Neural cell (in vitro differentiated cells): ENCODE results near the gene COPS4.
"Not testable (repeated sequence)": the region's sequence is repeated elsewhere in the genome, so short reads cannot be mapped to it uniquely, and the experiment has no call there.

Source experiments
- CTCF ChIP-seq: fragments of 450-650 bp; IDR thresholded peaks from 2 replicates; pipeline ENCODE4 v1.5.1; 2014; ENCODE audit warnings: antibody characterized with exemption, mild to moderate bottlenecking, moderate library complexity; ENCODE audit not compliant: poor library complexity, severe bottlenecking
- EP300 ChIP-seq: fragments of 450-650 bp; conservative IDR thresholded peaks from 2 replicates; pipeline ENCODE4 v1.6.1; 2014; ENCODE audit warnings: antibody characterized with exemption, mild to moderate bottlenecking, moderate library complexity; ENCODE audit not compliant: poor library complexity, severe bottlenecking
- POLR2AphosphoS5 ChIP-seq: IDR thresholded peaks from 2 replicates; pipeline ENCODE4 v1.6.1; 2012
- RAD21 ChIP-seq: fragments of 450-650 bp; conservative IDR thresholded peaks from 2 replicates; pipeline ENCODE4 v1.6.1; 2014; ENCODE audit warnings: antibody characterized with exemption, mild to moderate bottlenecking, moderate library complexity
- REST ChIP-seq: IDR thresholded peaks from 2 replicates; pipeline ENCODE4 v1.6.1; 2012; ENCODE audit warnings: borderline replicate concordance
- TAF1 ChIP-seq: IDR thresholded peaks from 2 replicates; pipeline ENCODE4 v1.6.1; 2012; ENCODE audit warnings: low read depth

GRCh38 chr4:83074783-83075182 is 39.8 kb downstream of the COPS4 start:
- TF ChIP-seq REST, CTCF, TAF1, POLR2AphosphoS5, RAD21, EP300: not testable (repeated sequence)
